Mesendoderm (in vitro differentiated cells): ENCODE results near the gene MEIKIN.
"Not testable (repeated sequence)": the region's sequence is repeated elsewhere in the genome, so short reads cannot be mapped to it uniquely, and the experiment has no call there.

Experiments
- DNase-seq: peaks from one replicate; pipeline ENCODE4 v3.0.0; 2013
- H2AK5ac ChIP-seq: 2 replicates; pipeline ENCODE4 v1.6.1; 2013; ENCODE audit warnings: low read length, inconsistent platforms
- H2BK120ac ChIP-seq: 2 replicates; pipeline ENCODE4 v1.6.1; 2013; ENCODE audit warnings: low read depth, mild to moderate bottlenecking, low read length, moderate library complexity, mixed read lengths
- H2BK15ac ChIP-seq: replicated peaks from 2 replicates; pipeline ENCODE4 v1.6.1; 2013; ENCODE audit warnings: low read depth, mild to moderate bottlenecking, moderate library complexity
- H2BK5ac ChIP-seq: 2 replicates; pipeline ENCODE4 v1.6.1; 2013; ENCODE audit warnings: low read length, inconsistent platforms
- H3K18ac ChIP-seq: 2 replicates; pipeline ENCODE4 v1.6.1; 2013; ENCODE audit warnings: mild to moderate bottlenecking, low read length, mixed read lengths
- H3K23ac ChIP-seq: one replicate; pipeline ENCODE4 v1.6.1; 2013; ENCODE audit warnings: low read length
- H3K27ac ChIP-seq: 2 replicates; pipeline ENCODE4 v1.5.1; 2013; ENCODE audit warnings: low read depth, mild to moderate bottlenecking, inconsistent platforms, low read length, moderate library complexity
- H3K27me3 ChIP-seq: 2 replicates; pipeline ENCODE4 v1.6.1; 2013; ENCODE audit warnings: low read length, control low read depth, mild to moderate bottlenecking, inconsistent platforms; ENCODE audit not compliant: insufficient read depth, poor library complexity
- H3K36me3 ChIP-seq: 2 replicates; pipeline ENCODE4 v1.6.1; 2013; ENCODE audit warnings: low read length, inconsistent platforms; ENCODE audit not compliant: control insufficient read depth, insufficient read depth
- H3K4ac ChIP-seq: one replicate; pipeline ENCODE4 v1.6.1; 2013; ENCODE audit warnings: low read depth, mild to moderate bottlenecking, low read length, moderate library complexity
- H3K4me1 ChIP-seq: 2 replicates; pipeline ENCODE4 v1.6.1; 2013; ENCODE audit warnings: low read depth, low read length, inconsistent platforms; ENCODE audit not compliant: control insufficient read depth
- H3K4me2 ChIP-seq: 2 replicates; pipeline ENCODE4 v1.6.1; 2013; ENCODE audit warnings: low read length
- H3K4me3 ChIP-seq: 2 replicates; pipeline ENCODE4 v1.5.1; 2013; ENCODE audit warnings: mild to moderate bottlenecking, low read length
- H3K56ac ChIP-seq: one replicate; pipeline ENCODE4 v1.6.1; 2013; ENCODE audit warnings: low read length
- H3K79me1 ChIP-seq: 2 replicates; pipeline ENCODE4 v1.6.1; 2013; ENCODE audit warnings: low read length, inconsistent platforms
- H3K79me2 ChIP-seq: 2 replicates; pipeline ENCODE4 v1.6.1; 2013; ENCODE audit warnings: mild to moderate bottlenecking, low read length; ENCODE audit not compliant: control insufficient read depth, insufficient read depth
- H3K9ac ChIP-seq: 2 replicates; pipeline ENCODE4 v1.6.1; 2013; ENCODE audit warnings: low read length, inconsistent platforms
- H4K5ac ChIP-seq: one replicate; pipeline ENCODE4 v1.6.1; 2013; ENCODE audit warnings: low read length
- H4K8ac ChIP-seq: one replicate; pipeline ENCODE4 v1.6.1; 2013; ENCODE audit warnings: low read depth, mild to moderate bottlenecking, control low read depth, low read length, moderate library complexity
- WGBS: extraction: QIAGEN DNeasy Blood & Tissue Kit; methylation state at CpG from one replicate; pipeline ENCODE4 v1.1.7; 2013; ENCODE audit warnings: low lambda C conversion rate, missing lambda C conversion rate; ENCODE audit not compliant: insufficient coverage; ENCODE audit errors: extremely low coverage; 5-methylcytosine and 5-hydroxymethylcytosine counted together

Gene MEIKIN

GRCh38 chr5:131783357-131783756 is 162.1 kb downstream of the MEIKIN start:
- no peak overlapping the region for H3K56ac ChIP-seq
- no peak overlapping the region for H3K4ac ChIP-seq
- no peaks in the 10 kb centered on the region for H3K36me3 ChIP-seq
- H3K18ac ChIP-seq = no peak overlapping the region
- H4K5ac ChIP-seq = no peak overlapping the region
- no peak overlapping the region for H3K9ac ChIP-seq
- H3K27me3 ChIP-seq = no peaks in the 10 kb centered on the region
- H3K79me2 ChIP-seq = peaks cover 3% of the 10 kb centered on the region
- no peak overlapping the region for H3K23ac ChIP-seq
- no peak overlapping the region for H2BK5ac ChIP-seq
- no peak for DNase-seq
- peaks cover 14% of the 10 kb centered on the region for H3K79me1 ChIP-seq
- no CpG with 5 or more reads among the region's 1 CpG for WGBS
- H3K4me1 ChIP-seq = no peaks in the 10 kb centered on the region
- no peak overlapping the region for H3K4me2 ChIP-seq
- no peak overlapping the region for H2BK15ac ChIP-seq
- H4K8ac ChIP-seq = no peak overlapping the region
- no peak overlapping the region for H2BK120ac ChIP-seq
- no peak overlapping the region for H3K27ac ChIP-seq
- no peak overlapping the region for H2AK5ac ChIP-seq
- no peak overlapping the region for H3K4me3 ChIP-seq

- H3K18ac ChIP-seq = no peak overlapping the region
- H3K27ac ChIP-seq = no peak overlapping the region
- H2BK5ac ChIP-seq = no peak overlapping the region
- H3K36me3 ChIP-seq = no peaks in the 10 kb centered on the region
- no peak overlapping the region for H2AK5ac ChIP-seq
- no peak overlapping the region for H3K4ac ChIP-seq
- no peak overlapping the region for H3K9ac ChIP-seq
- no peak overlapping the region for H3K4me2 ChIP-seq
- H3K27me3 ChIP-seq = no peaks in the 10 kb centered on the region
- WGBS = no CpG with 5 or more reads among the region's 11 CpGs
- H3K56ac ChIP-seq = no peak overlapping the region
- H2BK15ac ChIP-seq = no peak overlapping the region
- no peak overlapping the region for H4K8ac ChIP-seq
- no peak overlapping the region for H3K4me3 ChIP-seq
- H2BK120ac ChIP-seq = no peak overlapping the region
- no peak overlapping the region for H4K5ac ChIP-seq
- peaks cover 12% of the 10 kb centered on the region for H3K79me1 ChIP-seq
- no peaks in the 10 kb centered on the region for H3K4me1 ChIP-seq
- peaks cover 5% of the 10 kb centered on the region for H3K79me2 ChIP-seq
- no peak overlapping the region for H3K23ac ChIP-seq
- no peak for DNase-seq
Observed at GRCh38 chr5:131782717-131783116, 162.7 kb downstream of the MEIKIN start.

GRCh38 chr5:131778141-131778540 is 167.3 kb downstream of the MEIKIN start:
- H2BK15ac ChIP-seq, H3K9ac ChIP-seq, H4K8ac ChIP-seq, H3K4me3 ChIP-seq, H3K4ac ChIP-seq, H3K4me1 ChIP-seq, H2BK120ac ChIP-seq, H3K4me2 ChIP-seq, H3K56ac ChIP-seq, H3K27me3 ChIP-seq, H3K18ac ChIP-seq, H3K36me3 ChIP-seq, H3K79me1 ChIP-seq, H3K79me2 ChIP-seq, H2BK5ac ChIP-seq, H2AK5ac ChIP-seq, H4K5ac ChIP-seq, H3K23ac ChIP-seq, DNase-seq, H3K27ac ChIP-seq: not testable (repeated sequence)
- no CpG with 5 or more reads among the region's 1 CpG for WGBS

DNA sequence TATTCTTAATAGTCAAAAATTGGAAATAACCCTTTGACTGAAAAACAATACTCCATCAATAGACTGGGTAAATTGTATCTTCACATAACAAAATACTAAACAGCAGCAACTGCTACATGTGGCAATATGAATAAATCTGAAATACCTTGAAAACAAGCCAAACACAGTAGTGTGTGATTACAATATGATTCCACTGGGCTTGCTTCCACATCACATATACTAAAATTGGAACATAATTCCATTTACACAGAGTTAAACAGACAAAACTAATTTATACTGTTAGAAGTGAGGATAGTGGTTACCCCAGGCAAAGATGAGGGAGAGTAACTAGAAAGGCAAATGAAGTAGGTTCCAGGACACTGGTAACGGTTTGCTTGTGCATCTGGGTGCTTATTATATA is 169.0 kb downstream of the MEIKIN start:
- no peaks in the 10 kb centered on the region for H3K36me3 ChIP-seq

GRCh38 chr5:131774652-131775367 is 170.7 kb downstream of the MEIKIN start:
- no peak overlapping the region for H2BK15ac ChIP-seq
- WGBS = no CpG with 5 or more reads among the region's 4 CpGs

More for the DNA sequence above, 169.0 kb downstream of the MEIKIN start:
- H4K8ac ChIP-seq = no peak overlapping the region
- no peak overlapping the region for H3K4ac ChIP-seq
- no CpG with 5 or more reads among the region's 1 CpG for WGBS
- no peak for DNase-seq
- no peak overlapping the region for H3K18ac ChIP-seq
- no peak overlapping the region for H2BK15ac ChIP-seq
- H3K56ac ChIP-seq = no peak overlapping the region
- H3K23ac ChIP-seq = no peak overlapping the region
- no peak overlapping the region for H3K9ac ChIP-seq
- no peaks in the 10 kb centered on the region for H3K27me3 ChIP-seq
- no peak overlapping the region for H2AK5ac ChIP-seq
- no peak overlapping the region for H3K27ac ChIP-seq
- H3K4me3 ChIP-seq = no peak overlapping the region
- H4K5ac ChIP-seq = no peak overlapping the region
- H3K79me1 ChIP-seq = peaks cover 13% of the 10 kb centered on the region
- H3K4me1 ChIP-seq = no peaks in the 10 kb centered on the region
- no peak overlapping the region for H3K4me2 ChIP-seq
- H3K79me2 ChIP-seq = peaks cover 6% of the 10 kb centered on the region
- H2BK5ac ChIP-seq = no peak overlapping the region
- no peak overlapping the region for H2BK120ac ChIP-seq

DNA sequence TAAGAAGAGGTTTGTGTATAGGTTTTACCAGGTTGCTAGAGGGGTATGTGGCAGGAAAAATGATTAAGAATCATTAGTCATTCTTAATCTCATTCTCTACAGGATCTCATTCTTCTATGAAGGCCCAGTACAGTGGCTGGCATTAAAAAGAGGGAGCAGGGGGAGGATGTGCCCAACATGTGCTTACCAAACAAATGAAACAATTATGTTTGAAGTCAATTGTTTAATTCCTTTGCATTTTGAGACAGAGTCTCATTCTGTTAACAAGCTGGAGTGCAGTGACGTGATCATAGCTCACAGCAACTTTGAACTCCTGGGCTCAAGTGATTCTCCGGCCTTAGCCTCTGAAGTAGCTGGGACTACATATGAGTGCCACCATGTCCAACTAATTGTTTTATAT is 171.7 kb downstream of the MEIKIN start:
- H3K79me2 ChIP-seq = peaks cover 6% of the 10 kb centered on the region
- H3K4me1 ChIP-seq = no peaks in the 10 kb centered on the region
- H2BK120ac ChIP-seq = no peak overlapping the region
- H3K79me1 ChIP-seq = peaks cover 10% of the 10 kb centered on the region
- no peak overlapping the region for H2AK5ac ChIP-seq
- no peak overlapping the region for H3K4me2 ChIP-seq
- H3K18ac ChIP-seq = no peak overlapping the region
- H3K9ac ChIP-seq = no peak overlapping the region
- no peak overlapping the region for H2BK5ac ChIP-seq
- no CpG with 5 or more reads among the region's 2 CpGs for WGBS
- no peak overlapping the region for H3K23ac ChIP-seq
- no peak overlapping the region for H3K56ac ChIP-seq
- H3K27me3 ChIP-seq = no peaks in the 10 kb centered on the region
- H4K8ac ChIP-seq = no peak overlapping the region
- H4K5ac ChIP-seq = no peak overlapping the region
- H3K4ac ChIP-seq = no peak overlapping the region
- H3K4me3 ChIP-seq = no peak overlapping the region
- H3K36me3 ChIP-seq = no peaks in the 10 kb centered on the region
- DNase-seq = no peak
- H3K27ac ChIP-seq = no peak overlapping the region
- H2BK15ac ChIP-seq = no peak overlapping the region

More at GRCh38 chr5:131774652-131775367, 170.7 kb downstream of the MEIKIN start:
- H3K9ac ChIP-seq = no peak overlapping the region
- peaks cover 6% of the 10 kb centered on the region for H3K79me2 ChIP-seq
- H2AK5ac ChIP-seq = no peak overlapping the region
- no peak overlapping the region for H4K5ac ChIP-seq
- no peak overlapping the region for H3K4me3 ChIP-seq
- no peak overlapping the region for H3K56ac ChIP-seq
- no peak for DNase-seq
- no peak overlapping the region for H2BK5ac ChIP-seq
- no peak overlapping the region for H4K8ac ChIP-seq
- H3K4ac ChIP-seq = no peak overlapping the region
- H3K36me3 ChIP-seq = no peaks in the 10 kb centered on the region
- H3K18ac ChIP-seq = no peak overlapping the region
- peaks cover 10% of the 10 kb centered on the region for H3K79me1 ChIP-seq
- H3K27ac ChIP-seq = no peak overlapping the region
- no peak overlapping the region for H3K4me2 ChIP-seq
- H3K4me1 ChIP-seq = no peaks in the 10 kb centered on the region
- H3K27me3 ChIP-seq = no peaks in the 10 kb centered on the region
- no peak overlapping the region for H2BK120ac ChIP-seq
- H3K23ac ChIP-seq = no peak overlapping the region
